ENCODE results near the gene ANO4.

Gene ANO4

DNA sequence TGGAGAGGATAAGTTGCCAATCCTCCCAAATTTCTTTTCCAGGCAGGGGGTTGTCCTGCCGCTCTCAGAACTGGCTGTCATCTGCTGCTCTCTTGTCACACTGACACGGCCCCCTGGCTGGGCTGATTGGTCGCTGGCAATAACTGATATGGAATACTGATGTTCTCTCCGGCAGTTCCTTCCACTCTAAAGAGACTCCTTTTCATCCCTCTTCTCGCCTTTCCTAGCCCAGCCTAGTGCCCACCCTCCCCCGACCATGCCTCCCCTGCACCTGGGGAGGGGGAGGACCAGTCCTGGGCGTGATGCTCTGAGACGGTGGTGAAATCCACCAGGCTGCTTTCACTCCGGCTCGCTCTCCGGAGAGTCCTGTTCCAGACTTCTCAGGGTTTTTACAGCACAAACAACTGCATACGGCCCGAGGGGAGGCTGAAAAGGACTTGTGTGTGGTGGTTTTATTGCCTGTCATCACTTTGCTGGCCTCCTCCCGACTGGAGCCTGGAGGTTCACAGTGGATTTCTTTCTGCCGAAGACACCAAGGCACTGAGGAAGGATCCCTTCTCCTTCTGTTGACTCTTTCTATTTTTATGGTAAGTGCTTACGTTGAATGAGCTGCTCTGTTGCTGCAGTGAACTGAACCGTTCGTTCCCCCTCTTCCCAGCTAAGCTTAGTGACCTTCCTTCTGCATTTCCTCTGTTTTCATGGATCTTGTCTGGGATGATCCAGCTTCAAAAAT, at the start of gene ANO4:
Gene ANO4 (plus strand): TSS at position 336 of the 733 bp plus-strand sequence. CDS start 107,010 bp downstream, outside the sequence.
- DNase-seq (ENCODE audit: low read depth) = no peak
- no peak within 1 kb of the TSS for H3K4me3 ChIP-seq (ENCODE audit: low read depth, low read length)
- TF ChIP-seq, protein P1, sequence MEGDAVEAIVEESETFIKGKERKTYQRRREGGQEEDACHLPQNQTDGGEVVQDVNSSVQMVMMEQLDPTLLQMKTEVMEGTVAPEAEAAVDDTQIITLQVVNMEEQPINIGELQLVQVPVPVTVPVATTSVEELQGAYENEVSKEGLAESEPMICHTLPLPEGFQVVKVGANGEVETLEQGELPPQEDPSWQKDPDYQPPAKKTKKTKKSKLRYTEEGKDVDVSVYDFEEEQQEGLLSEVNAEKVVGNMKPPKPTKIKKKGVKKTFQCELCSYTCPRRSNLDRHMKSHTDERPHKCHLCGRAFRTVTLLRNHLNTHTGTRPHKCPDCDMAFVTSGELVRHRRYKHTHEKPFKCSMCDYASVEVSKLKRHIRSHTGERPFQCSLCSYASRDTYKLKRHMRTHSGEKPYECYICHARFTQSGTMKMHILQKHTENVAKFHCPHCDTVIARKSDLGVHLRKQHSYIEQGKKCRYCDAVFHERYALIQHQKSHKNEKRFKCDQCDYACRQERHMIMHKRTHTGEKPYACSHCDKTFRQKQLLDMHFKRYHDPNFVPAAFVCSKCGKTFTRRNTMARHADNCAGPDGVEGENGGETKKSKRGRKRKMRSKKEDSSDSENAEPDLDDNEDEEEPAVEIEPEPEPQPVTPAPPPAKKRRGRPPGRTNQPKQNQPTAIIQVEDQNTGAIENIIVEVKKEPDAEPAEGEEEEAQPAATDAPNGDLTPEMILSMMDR (IDR thresholded peaks at IDR 0.05; ENCODE audit: low read depth, low read length) = no peak
- no peak for TF ChIP-seq POLR2A (IDR thresholded peaks at IDR 0.05; ENCODE audit: extremely low read depth, insufficient read length)
- TF ChIP-seq MYC (IDR thresholded peaks at IDR 0.05; ENCODE audit: low read depth, low read length) = no peak
- TF ChIP-seq, protein P2, sequence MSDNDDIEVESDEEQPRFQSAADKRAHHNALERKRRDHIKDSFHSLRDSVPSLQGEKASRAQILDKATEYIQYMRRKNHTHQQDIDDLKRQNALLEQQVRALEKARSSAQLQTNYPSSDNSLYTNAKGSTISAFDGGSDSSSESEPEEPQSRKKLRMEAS (IDR thresholded peaks at IDR 0.05; ENCODE audit: low read depth, low read length) = no peak

DNA sequence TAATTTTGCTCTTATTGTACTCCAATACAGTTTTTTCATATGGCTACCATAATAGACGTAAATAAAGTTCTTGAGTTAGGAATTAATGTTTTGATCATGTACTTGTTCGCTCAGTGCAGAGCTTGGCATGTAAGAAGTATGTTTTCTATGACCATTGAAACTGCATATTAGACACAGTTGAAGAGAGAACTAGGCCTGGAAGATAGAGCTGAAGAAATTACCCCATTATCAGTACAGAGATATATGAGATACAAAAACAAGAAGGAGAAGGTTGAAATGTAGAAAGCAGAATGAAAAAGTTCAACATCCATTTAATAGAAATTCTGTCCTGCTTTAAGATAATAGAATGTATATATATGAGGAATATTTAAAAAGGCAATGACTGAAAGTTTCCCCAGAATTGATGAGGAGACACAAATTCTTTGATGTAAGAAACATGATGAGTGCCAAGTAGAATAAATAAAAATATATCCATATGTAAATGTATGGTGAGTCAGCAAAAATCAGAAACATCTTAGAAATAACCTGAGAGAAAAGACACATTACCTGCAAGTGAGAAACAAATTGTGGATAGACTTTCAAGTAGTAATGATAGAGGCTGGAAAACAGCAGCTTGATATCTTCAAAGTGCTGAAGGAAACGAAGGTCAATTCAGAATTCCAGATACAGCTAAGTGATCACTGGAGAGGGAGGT, 49.1 kb upstream of the ANO4 start:
- TF ChIP-seq, protein P1 (IDR thresholded peaks at IDR 0.05; ENCODE audit: low read depth, low read length) = no peak
- TF ChIP-seq POLR2A (IDR thresholded peaks at IDR 0.05; ENCODE audit: extremely low read depth, insufficient read length) (no peak), MYC (IDR thresholded peaks at IDR 0.05; ENCODE audit: low read depth, low read length) (no peak)
- TF ChIP-seq, protein P2 (IDR thresholded peaks at IDR 0.05; ENCODE audit: low read depth, low read length) = no peak
- no peak for DNase-seq (ENCODE audit: low read depth)
- H3K4me3 ChIP-seq (ENCODE audit: low read depth, low read length) = no peak overlapping the region

DNA sequence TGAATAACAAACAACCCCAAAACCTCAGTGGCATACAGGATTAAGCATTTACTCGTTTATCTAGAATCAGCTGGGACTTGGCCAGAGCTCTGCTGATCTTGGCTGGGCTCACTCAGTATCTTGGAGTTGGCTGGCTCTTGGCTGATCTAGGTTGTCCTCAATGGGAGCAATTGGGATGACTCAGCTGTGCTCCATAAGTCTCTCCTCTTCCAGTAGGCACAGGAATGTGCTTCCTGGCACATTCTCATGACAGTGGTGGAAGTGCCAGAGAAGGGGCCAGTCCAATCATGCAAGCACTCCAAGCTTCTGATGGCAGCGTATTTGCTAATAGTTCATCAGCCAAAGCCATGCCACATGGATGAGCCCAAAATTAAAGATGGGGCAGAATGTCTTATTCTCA, 41.7 kb upstream of the ANO4 start:
- TF ChIP-seq, protein P2 (IDR thresholded peaks at IDR 0.05; ENCODE audit: low read depth, low read length) = no peak
- TF ChIP-seq POLR2A (IDR thresholded peaks at IDR 0.05; ENCODE audit: extremely low read depth, insufficient read length) = no peak
- H3K4me3 ChIP-seq (ENCODE audit: low read depth, low read length) = no peak overlapping the region
- DNase-seq (ENCODE audit: low read depth) = no peak

DNA sequence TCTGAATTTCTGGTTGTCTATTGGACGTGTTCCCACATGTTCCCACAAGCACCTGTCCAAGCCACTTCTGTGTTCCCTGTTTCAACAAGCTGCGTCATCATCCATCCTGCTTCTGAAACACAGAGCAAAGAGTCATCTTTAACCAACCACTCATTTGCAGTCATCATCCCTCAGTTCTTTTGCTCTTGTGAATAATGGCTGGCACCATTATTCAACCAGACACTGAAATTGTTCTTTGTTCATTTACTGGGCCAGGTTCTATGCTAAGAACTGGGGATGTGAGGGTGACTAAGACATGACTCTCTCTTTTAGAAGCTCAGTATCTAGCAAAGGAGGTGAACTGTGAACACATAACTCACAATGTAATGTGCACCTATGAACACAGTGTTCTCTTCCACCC, 40.7 kb upstream of the ANO4 start:
- no peak overlapping the region for H3K4me3 ChIP-seq (ENCODE audit: low read depth, low read length)
- TF ChIP-seq, protein P1 (IDR thresholded peaks at IDR 0.05; ENCODE audit: low read depth, low read length) = no peak
- TF ChIP-seq POLR2A (IDR thresholded peaks at IDR 0.05; ENCODE audit: extremely low read depth, insufficient read length) (no peak), MYC (IDR thresholded peaks at IDR 0.05; ENCODE audit: low read depth, low read length) (no peak)
- TF ChIP-seq, protein P2 (IDR thresholded peaks at IDR 0.05; ENCODE audit: low read depth, low read length) = no peak
- no peak for DNase-seq (ENCODE audit: low read depth)

DNA sequence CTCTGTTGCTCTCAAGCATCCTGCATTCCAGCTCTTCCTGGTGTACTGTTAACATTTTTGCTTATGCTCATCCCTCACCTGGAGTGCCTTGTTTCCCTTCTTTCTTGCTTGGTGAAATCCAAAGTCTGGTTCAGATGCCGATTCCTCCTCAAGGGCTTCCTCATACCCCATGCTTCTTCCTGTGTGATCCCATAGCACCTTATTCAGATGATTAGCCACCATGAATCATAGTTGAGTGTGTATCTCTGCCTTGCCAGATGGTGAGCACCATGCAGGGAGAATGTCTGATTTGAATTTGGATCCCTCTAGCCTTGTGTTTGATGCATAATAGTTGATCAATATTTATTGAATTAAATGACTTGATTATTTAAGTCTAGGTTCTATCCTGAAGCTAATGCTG, 39.4 kb upstream of the ANO4 start:
- TF ChIP-seq POLR2A (IDR thresholded peaks at IDR 0.05; ENCODE audit: extremely low read depth, insufficient read length) = no peak
- TF ChIP-seq, protein P1 (IDR thresholded peaks at IDR 0.05; ENCODE audit: low read depth, low read length) = no peak
- TF ChIP-seq, protein P2 (IDR thresholded peaks at IDR 0.05; ENCODE audit: low read depth, low read length) = no peak
- TF ChIP-seq MYC (IDR thresholded peaks at IDR 0.05; ENCODE audit: low read depth, low read length) = no peak
- no peak overlapping the region for H3K4me3 ChIP-seq (ENCODE audit: low read depth, low read length)
- no peak for DNase-seq (ENCODE audit: low read depth)

DNA sequence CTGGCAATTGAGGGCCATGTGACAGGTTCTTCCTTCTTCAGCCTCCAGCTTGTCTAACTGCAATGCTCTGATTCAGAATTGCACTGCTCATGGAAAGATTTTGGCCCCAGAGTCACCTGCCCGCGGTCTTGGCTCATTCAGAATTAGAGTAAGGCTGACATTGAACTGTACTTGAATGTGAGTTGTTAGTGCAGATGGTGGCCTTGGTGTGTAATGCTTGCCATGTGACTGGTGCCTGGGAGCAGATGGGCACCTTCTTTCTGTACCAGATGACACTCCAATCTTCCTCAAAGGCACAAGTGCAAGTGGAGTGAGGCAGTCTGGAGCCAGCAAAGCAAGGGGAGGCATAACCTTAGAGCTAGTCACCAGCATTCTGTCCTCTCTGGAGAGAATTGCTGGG, 36.5 kb upstream of the ANO4 start:
- TF ChIP-seq POLR2A (IDR thresholded peaks at IDR 0.05; ENCODE audit: extremely low read depth, insufficient read length) = no peak
- TF ChIP-seq, protein P1 (IDR thresholded peaks at IDR 0.05; ENCODE audit: low read depth, low read length) = no peak
- TF ChIP-seq MYC (IDR thresholded peaks at IDR 0.05; ENCODE audit: low read depth, low read length) = no peak
- TF ChIP-seq, protein P2 (IDR thresholded peaks at IDR 0.05; ENCODE audit: low read depth, low read length) = no peak
- no peak overlapping the region for H3K4me3 ChIP-seq (ENCODE audit: low read depth, low read length)
- no peak for DNase-seq (ENCODE audit: low read depth)

All from NB4 (cell line).